WTC11 (cell line): ENCODE data around the gene CDCA5. TPM values are rescaled to one million over a fixed set of nuclear protein-coding genes. Genes with fewer than 3 reads are reported as not detected.

Source experiments
- ATAC-seq: fragments of 200-7000 bp; cut with Tn5 transposase; 2 replicates; pipeline ENCODE4 v1.10.0; 2021; ENCODE audit warnings: mild to moderate bottlenecking, moderate library complexity
- CTCF ChIA-PET: fragments of 300-600 bp; sonication (Branson Sonifier 250); formaldehyde crosslinking; loops from one replicate; lab custom pipeline; 2021; ENCODE audit warnings: antibody characterized with exemption; lab: Charles Lee
- POLR2A ChIA-PET: fragments of 350-600 bp; sonication (Branson Sonifier 250); formaldehyde crosslinking; loops from one replicate; lab custom pipeline; 2021; ENCODE audit warnings: antibody characterized with exemption; lab: Charles Lee
- DNase-seq: peaks from one replicate; pipeline ENCODE4 v3.0.0; 2021; ENCODE audit warnings: low spot score
- H3K27ac Mint-ChIP-seq: 2 replicates; pipeline ENCODE4 v1.8.0; 2021; ENCODE audit warnings: mixed read lengths
- H3K27me3 Mint-ChIP-seq: 2 replicates; pipeline ENCODE4 v1.8.0; 2021; ENCODE audit warnings: low read depth, mild to moderate bottlenecking, moderate library complexity, mixed read lengths
- H3K36me3 Mint-ChIP-seq: 2 replicates; pipeline ENCODE4 v1.8.0; 2021; ENCODE audit warnings: mixed read lengths
- H3K4me1 Mint-ChIP-seq: 2 replicates; pipeline ENCODE4 v1.8.0; 2022; ENCODE audit warnings: mixed read lengths
- H3K4me3 Mint-ChIP-seq: 2 replicates; pipeline ENCODE4 v1.8.0; 2021; ENCODE audit warnings: mild to moderate bottlenecking, moderate library complexity, mixed read lengths
- H3K9me3 Mint-ChIP-seq: 2 replicates; pipeline ENCODE4 v1.8.0; 2021; ENCODE audit warnings: mixed read lengths
- ATF3 ChIP-seq: sonication (generic); formaldehyde crosslinking; conservative IDR thresholded peaks from 2 replicates; pipeline ENCODE4 v1.8.1; 2022; ENCODE audit warnings: mild to moderate bottlenecking, missing genetic modification reagents
- HMGA2 ChIP-seq: fragments of 250-450 bp; sonication (Bioruptor Pico); IDR thresholded peaks from 2 replicates; pipeline ENCODE4 v1.4.0; 2021; ENCODE audit warnings: mild to moderate bottlenecking, moderate library complexity
- IRF2 ChIP-seq: sonication (generic); formaldehyde crosslinking; IDR thresholded peaks from 2 replicates; pipeline ENCODE4 v1.8.0; 2022; ENCODE audit warnings: low read depth, missing genetic modification reagents, borderline replicate concordance
- NFE2L1 ChIP-seq: sonication (generic); formaldehyde crosslinking; IDR thresholded peaks from 2 replicates; pipeline ENCODE4 v1.8.1; 2023; ENCODE audit warnings: missing genetic modification reagents
- TCF7 ChIP-seq: sonication (generic); formaldehyde crosslinking; IDR thresholded peaks from 2 replicates; pipeline ENCODE4 v1.8.0; 2022; ENCODE audit warnings: mild to moderate bottlenecking, low read depth, missing genetic modification reagents, moderate library complexity
- TEAD1 ChIP-seq: sonication (generic); formaldehyde crosslinking; IDR thresholded peaks from 2 replicates; pipeline ENCODE4 v1.8.0; 2022; ENCODE audit warnings: mild to moderate bottlenecking, missing genetic modification reagents
- TEAD4 ChIP-seq: sonication (generic); formaldehyde crosslinking; IDR thresholded peaks from 2 replicates; pipeline ENCODE4 v1.8.0; 2022; ENCODE audit warnings: mild to moderate bottlenecking, missing genetic modification reagents
- TP53 ChIP-seq: sonication (generic); formaldehyde crosslinking; IDR thresholded peaks from 2 replicates; pipeline ENCODE4 v1.8.1; 2023; ENCODE audit warnings: mild to moderate bottlenecking, missing genetic modification reagents
- USF1 ChIP-seq: sonication (generic); formaldehyde crosslinking; IDR thresholded peaks from 2 replicates; pipeline ENCODE4 v1.8.0; 2022; ENCODE audit warnings: mild to moderate bottlenecking, missing genetic modification reagents
- ZMAT4 ChIP-seq: fragments of 250-450 bp; sonication (Bioruptor Pico); IDR thresholded peaks from 2 replicates; pipeline ENCODE4 v1.9.0; 2021; ENCODE audit warnings: mild to moderate bottlenecking
- ZNF138 ChIP-seq: sonication (generic); formaldehyde crosslinking; conservative IDR thresholded peaks from 2 replicates; pipeline ENCODE4 v1.8.1; 2022; ENCODE audit warnings: mild to moderate bottlenecking, moderate library complexity, missing genetic modification reagents
- ZSCAN18 ChIP-seq: fragments of 250-450 bp; sonication (Bioruptor Pico); IDR thresholded peaks from 2 replicates; pipeline ENCODE4 v2.1.2; 2022; ENCODE audit warnings: mild to moderate bottlenecking, moderate library complexity
- total RNA-seq: library from RNA; stranded (reverse); gene quantifications from 3 replicates; pipeline ENCODE4 v1.2.3, GENCODE V29; 2021
- TF ChIP-seq, protein P1 (sequence below): sonication (generic); formaldehyde crosslinking; conservative IDR thresholded peaks from 2 replicates; pipeline ENCODE4 v1.8.1; 2023; ENCODE audit warnings: mild to moderate bottlenecking, low read depth, missing genetic modification reagents, moderate library complexity
- TF ChIP-seq, protein P2 (sequence below): sonication (generic); formaldehyde crosslinking; IDR thresholded peaks from 2 replicates; pipeline ENCODE4 v1.8.1; 2023; ENCODE audit warnings: mild to moderate bottlenecking, missing genetic modification reagents, moderate library complexity
- TF ChIP-seq, protein P3 (sequence below): fragments of 250-450 bp; sonication (Bioruptor Pico); IDR thresholded peaks from 2 replicates; pipeline ENCODE4 v1.9.0; 2021; ENCODE audit warnings: mild to moderate bottlenecking, borderline replicate concordance

CDCA5 gene
- total RNA-seq, 1 experiment from 2014 or later = 95.9 TPM

DNA sequence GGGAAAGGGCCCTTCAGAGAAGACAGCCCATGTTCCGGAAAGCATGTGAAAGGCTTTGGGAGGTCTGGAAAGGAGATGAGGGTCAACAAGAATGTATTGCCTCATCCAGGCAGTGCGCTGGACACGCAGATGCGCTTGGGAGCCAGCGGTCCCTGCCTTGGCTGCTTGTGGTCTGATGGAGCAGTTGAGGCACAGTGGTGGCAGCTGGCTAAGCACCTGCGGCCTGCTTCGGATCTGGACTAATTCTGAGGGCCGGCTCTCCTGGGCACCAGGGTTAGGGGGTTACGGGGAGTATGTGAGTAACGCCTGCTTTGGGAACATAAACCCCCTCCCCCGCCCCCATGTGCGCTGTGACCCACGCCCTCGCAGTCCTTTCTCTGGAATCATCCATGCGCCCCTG is 23.2 kb upstream of the CDCA5 start (continued):
- no peak for TF ChIP-seq IRF2 (CRISPR knock-in tag)
- no peak for TF ChIP-seq NFE2L1 (CRISPR knock-in tag)

DNA sequence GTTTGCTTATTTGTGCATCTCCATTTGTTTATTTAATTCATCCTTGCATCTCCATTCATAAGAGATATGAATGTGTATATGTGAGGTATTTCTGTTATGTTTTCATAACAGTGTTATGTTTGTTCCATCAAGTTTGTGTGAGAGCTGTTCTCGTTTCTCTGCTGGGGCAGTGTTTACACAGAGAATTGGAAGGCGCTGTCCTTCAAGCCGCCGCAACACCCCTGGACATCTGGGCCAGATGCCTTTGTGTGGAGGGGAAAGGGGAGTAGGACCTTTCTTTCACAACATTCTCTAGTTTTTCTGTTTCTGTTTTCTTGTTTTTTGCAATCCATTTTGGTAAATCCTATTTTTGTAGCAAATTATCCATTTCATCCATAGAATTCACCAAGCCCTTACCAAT is 20.8 kb upstream of the CDCA5 start:
- Mint-ChIP-seq H3K9me3 (no peaks in the 10 kb centered on the region), H3K27me3 (no peaks in the 10 kb centered on the region), H3K36me3 (peaks cover 3% of the 10 kb centered on the region; the same call in 1 of the 2 replicates), H3K27ac (no peak overlapping the region), H3K4me1 (no peaks in the 10 kb centered on the region), H3K4me3 (no peak overlapping the region)
- DNase-seq (no peak), ATAC-seq (no peak)
- ChIA-PET POLR2A (no interaction called here), CTCF (no interaction called here)
- TF ChIP-seq ATF3 (CRISPR knock-in tag) (no peak), TEAD4 (CRISPR knock-in tag) (no peak), TCF7 (CRISPR knock-in tag) (no peak), ZSCAN18 (CRISPR knock-in tag) (no peak), USF1 (CRISPR knock-in tag) (no peak), TP53 (CRISPR knock-in tag) (no peak), ZMAT4 (CRISPR knock-in tag) (no peak), NFE2L1 (CRISPR knock-in tag) (no peak), ZNF138 (CRISPR knock-in tag) (no peak), HMGA2 (no peak), TEAD1 (CRISPR knock-in tag) (no peak)
- TF ChIP-seq, protein P1, sequence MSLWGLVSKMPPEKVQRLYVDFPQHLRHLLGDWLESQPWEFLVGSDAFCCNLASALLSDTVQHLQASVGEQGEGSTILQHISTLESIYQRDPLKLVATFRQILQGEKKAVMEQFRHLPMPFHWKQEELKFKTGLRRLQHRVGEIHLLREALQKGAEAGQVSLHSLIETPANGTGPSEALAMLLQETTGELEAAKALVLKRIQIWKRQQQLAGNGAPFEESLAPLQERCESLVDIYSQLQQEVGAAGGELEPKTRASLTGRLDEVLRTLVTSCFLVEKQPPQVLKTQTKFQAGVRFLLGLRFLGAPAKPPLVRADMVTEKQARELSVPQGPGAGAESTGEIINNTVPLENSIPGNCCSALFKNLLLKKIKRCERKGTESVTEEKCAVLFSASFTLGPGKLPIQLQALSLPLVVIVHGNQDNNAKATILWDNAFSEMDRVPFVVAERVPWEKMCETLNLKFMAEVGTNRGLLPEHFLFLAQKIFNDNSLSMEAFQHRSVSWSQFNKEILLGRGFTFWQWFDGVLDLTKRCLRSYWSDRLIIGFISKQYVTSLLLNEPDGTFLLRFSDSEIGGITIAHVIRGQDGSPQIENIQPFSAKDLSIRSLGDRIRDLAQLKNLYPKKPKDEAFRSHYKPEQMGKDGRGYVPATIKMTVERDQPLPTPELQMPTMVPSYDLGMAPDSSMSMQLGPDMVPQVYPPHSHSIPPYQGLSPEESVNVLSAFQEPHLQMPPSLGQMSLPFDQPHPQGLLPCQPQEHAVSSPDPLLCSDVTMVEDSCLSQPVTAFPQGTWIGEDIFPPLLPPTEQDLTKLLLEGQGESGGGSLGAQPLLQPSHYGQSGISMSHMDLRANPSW (CRISPR knock-in tag) = no peak
- TF ChIP-seq, protein P2, sequence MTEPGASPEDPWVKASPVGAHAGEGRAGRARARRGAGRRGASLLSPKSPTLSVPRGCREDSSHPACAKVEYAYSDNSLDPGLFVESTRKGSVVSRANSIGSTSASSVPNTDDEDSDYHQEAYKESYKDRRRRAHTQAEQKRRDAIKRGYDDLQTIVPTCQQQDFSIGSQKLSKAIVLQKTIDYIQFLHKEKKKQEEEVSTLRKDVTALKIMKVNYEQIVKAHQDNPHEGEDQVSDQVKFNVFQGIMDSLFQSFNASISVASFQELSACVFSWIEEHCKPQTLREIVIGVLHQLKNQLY = no peak
- TF ChIP-seq, protein P3, sequence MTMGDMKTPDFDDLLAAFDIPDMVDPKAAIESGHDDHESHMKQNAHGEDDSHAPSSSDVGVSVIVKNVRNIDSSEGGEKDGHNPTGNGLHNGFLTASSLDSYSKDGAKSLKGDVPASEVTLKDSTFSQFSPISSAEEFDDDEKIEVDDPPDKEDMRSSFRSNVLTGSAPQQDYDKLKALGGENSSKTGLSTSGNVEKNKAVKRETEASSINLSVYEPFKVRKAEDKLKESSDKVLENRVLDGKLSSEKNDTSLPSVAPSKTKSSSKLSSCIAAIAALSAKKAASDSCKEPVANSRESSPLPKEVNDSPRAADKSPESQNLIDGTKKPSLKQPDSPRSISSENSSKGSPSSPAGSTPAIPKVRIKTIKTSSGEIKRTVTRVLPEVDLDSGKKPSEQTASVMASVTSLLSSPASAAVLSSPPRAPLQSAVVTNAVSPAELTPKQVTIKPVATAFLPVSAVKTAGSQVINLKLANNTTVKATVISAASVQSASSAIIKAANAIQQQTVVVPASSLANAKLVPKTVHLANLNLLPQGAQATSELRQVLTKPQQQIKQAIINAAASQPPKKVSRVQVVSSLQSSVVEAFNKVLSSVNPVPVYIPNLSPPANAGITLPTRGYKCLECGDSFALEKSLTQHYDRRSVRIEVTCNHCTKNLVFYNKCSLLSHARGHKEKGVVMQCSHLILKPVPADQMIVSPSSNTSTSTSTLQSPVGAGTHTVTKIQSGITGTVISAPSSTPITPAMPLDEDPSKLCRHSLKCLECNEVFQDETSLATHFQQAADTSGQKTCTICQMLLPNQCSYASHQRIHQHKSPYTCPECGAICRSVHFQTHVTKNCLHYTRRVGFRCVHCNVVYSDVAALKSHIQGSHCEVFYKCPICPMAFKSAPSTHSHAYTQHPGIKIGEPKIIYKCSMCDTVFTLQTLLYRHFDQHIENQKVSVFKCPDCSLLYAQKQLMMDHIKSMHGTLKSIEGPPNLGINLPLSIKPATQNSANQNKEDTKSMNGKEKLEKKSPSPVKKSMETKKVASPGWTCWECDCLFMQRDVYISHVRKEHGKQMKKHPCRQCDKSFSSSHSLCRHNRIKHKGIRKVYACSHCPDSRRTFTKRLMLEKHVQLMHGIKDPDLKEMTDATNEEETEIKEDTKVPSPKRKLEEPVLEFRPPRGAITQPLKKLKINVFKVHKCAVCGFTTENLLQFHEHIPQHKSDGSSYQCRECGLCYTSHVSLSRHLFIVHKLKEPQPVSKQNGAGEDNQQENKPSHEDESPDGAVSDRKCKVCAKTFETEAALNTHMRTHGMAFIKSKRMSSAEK (CRISPR knock-in tag) = no peak
